Kidney epithelial cell (primary cell): ENCODE data around the gene NPM1. TPM values are rescaled to one million over a fixed set of nuclear protein-coding genes. Genes with fewer than 3 reads are reported as not detected.
"Not testable (repeated sequence)": the region's sequence is repeated elsewhere in the genome, so short reads cannot be mapped to it uniquely, and the experiment has no call there.

Experiments used
- DNase-seq: peaks from one replicate; pipeline ENCODE4 v3.0.0-alpha.2; 2010; ENCODE audit warnings: low read depth
- H3K27me3 ChIP-seq: 2 replicates; pipeline ENCODE4 v1.6.0; 2011; ENCODE audit warnings: low read length; ENCODE audit not compliant: control insufficient read depth, insufficient read depth
- H3K36me3 ChIP-seq: 2 replicates; pipeline ENCODE4 v1.5.1; 2011; ENCODE audit warnings: low read length; ENCODE audit not compliant: control insufficient read depth, insufficient read depth
- H3K4me3 ChIP-seq: 2 replicates; pipeline ENCODE4 v1.5.1; 2011; ENCODE audit warnings: low read depth, mild to moderate bottlenecking, control low read depth, low read length
- CTCF ChIP-seq: IDR thresholded peaks from 2 replicates; pipeline ENCODE4 v1.5.1; 2011; ENCODE audit warnings: mild to moderate bottlenecking, moderate library complexity, low read length, control low read depth, inconsistent platforms; ENCODE audit not compliant: insufficient read depth, poor library complexity, severe bottlenecking
- total RNA-seq: library from RNA; depleted of rRNA; stranded (reverse); fragments of >200 nt; gene quantifications from 2 replicates; pipeline ENCODE4 v1.2.3, GENCODE V29; 2015

NPM1 gene
- total RNA-seq, 1 donor from 2014 or later, result 1,455 TPM

GRCh38 chr5:171351536-171352073, 36.0 kb upstream of the NPM1 start:
- H3K4me3 ChIP-seq, result no peak overlapping the region
- no peak for TF ChIP-seq CTCF
- no peaks in the 10 kb centered on the region for H3K27me3 ChIP-seq
- no peaks in the 10 kb centered on the region for H3K36me3 ChIP-seq
- DNase-seq, result no peak

GRCh38 chr5:171355302-171355724, 32.3 kb upstream of the NPM1 start:
- Histone ChIP-seq H3K4me3 (no peak overlapping the region), H3K36me3 (no peaks in the 10 kb centered on the region), H3K27me3 (no peaks in the 10 kb centered on the region)
- TF ChIP-seq CTCF, result no peak
- no peak for DNase-seq

- no peak for DNase-seq
- no peak for TF ChIP-seq CTCF
Observed at GRCh38 chr5:171357843-171358242, 29.8 kb upstream of the NPM1 start.

DNA sequence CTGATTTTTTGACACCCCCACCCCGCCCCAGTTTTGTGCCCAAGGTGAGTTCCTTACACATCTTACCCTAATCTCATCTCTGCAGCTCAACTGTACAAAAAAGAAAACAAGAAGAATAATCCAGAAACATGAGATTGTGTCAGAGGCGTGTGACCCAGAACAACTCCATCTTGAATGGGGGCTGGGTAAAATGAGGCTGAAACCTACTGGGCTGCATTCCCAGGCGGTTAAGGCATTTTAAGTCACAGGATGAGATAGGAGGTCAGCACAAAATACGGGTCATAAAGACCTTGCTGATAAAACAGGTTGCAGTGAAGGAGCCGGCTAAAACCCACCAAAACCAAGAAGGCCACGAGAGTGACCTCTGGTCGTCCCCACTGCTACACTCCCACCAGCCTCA, 26.5 kb upstream of the NPM1 start:
- H3K27me3 ChIP-seq, DNase-seq, H3K4me3 ChIP-seq, H3K36me3 ChIP-seq: not testable (repeated sequence)

More at GRCh38 chr5:171357843-171358242, 29.8 kb upstream of the NPM1 start:
- Histone ChIP-seq H3K27me3 (no peaks in the 10 kb centered on the region), H3K36me3 (no peaks in the 10 kb centered on the region), H3K4me3 (no peak overlapping the region)

DNA sequence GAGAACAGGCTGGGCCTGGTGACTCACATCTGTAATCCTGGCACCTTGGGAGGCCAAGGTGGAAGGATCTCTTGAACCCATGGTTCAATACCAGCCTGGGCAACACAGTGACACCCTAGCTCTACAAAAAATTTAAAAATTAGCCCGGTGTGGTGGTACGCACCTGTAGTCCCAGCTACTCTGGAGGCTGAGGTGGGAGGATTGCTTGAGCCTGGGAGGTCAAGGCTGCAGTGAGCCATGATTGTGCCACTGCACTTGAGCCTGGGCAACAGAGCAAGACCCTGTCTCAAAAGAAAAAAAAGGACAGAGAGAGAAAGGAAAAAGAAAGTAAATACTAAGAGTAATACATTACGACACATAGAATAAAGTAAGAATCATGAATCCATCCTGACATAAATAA, 24.4 kb upstream of the NPM1 start:
- not testable (repeated sequence) for DNase-seq, H3K36me3 ChIP-seq, H3K27me3 ChIP-seq, H3K4me3 ChIP-seq

- no peak for TF ChIP-seq CTCF
- H3K4me3 ChIP-seq, result no peak overlapping the region
Observed at GRCh38 chr5:171363846-171364245, 23.8 kb upstream of the NPM1 start.

GRCh38 chr5:171365351-171365750, 22.3 kb upstream of the NPM1 start:
- peak; percentile 44 for TF ChIP-seq CTCF
- Histone ChIP-seq H3K4me3 (no peak overlapping the region), H3K36me3 (no peaks in the 10 kb centered on the region), H3K27me3 (peaks cover 5% of the 10 kb centered on the region)
- DNase-seq, result no peak

More at GRCh38 chr5:171363846-171364245, 23.8 kb upstream of the NPM1 start:
- no peak for DNase-seq
- H3K27me3 ChIP-seq, result peaks cover 5% of the 10 kb centered on the region
- H3K36me3 ChIP-seq, result no peaks in the 10 kb centered on the region
